Osteocyte (in vitro differentiated cells): ENCODE data around the gene TCIRG1. TPM values are rescaled to one million over a fixed set of nuclear protein-coding genes. Genes with fewer than 3 reads are reported as not detected.

Source experiments
- DNase-seq: peaks from one replicate; pipeline ENCODE4 v3.0.0; 2021; ENCODE audit warnings: mixed read lengths; ENCODE audit not compliant: unreplicated experiment; ENCODE audit errors: extremely low spot score
- H3K27ac Mint-ChIP-seq: one replicate; pipeline ENCODE4 v1.8.0; 2021; ENCODE audit warnings: mild to moderate bottlenecking, mixed read lengths; ENCODE audit not compliant: unreplicated experiment
- H3K27me3 Mint-ChIP-seq: one replicate; pipeline ENCODE4 v1.8.0; 2021; ENCODE audit warnings: mixed read lengths; ENCODE audit not compliant: unreplicated experiment
- H3K36me3 Mint-ChIP-seq: one replicate; pipeline ENCODE4 v1.8.0; 2021; ENCODE audit warnings: mixed read lengths; ENCODE audit not compliant: unreplicated experiment
- H3K4me1 Mint-ChIP-seq: one replicate; pipeline ENCODE4 v1.8.0; 2021; ENCODE audit warnings: mixed read lengths; ENCODE audit not compliant: unreplicated experiment
- H3K4me3 Mint-ChIP-seq: one replicate; pipeline ENCODE4 v1.8.0; 2021; ENCODE audit warnings: mild to moderate bottlenecking, moderate library complexity, mixed read lengths; ENCODE audit not compliant: unreplicated experiment
- H3K9me3 Mint-ChIP-seq: one replicate; pipeline ENCODE4 v1.8.0; 2021; ENCODE audit warnings: mixed read lengths; ENCODE audit not compliant: unreplicated experiment
- total RNA-seq: library from RNA; stranded (reverse); gene quantifications from 2 replicates; pipeline ENCODE4 v1.2.1, GENCODE V29; 2021
- TF ChIP-seq, protein P1 (sequence below): fragments of 200-600 bp; sonication (generic); IDR thresholded peaks from 2 replicates; pipeline ENCODE4 v1.5.0; 2021; ENCODE audit warnings: antibody characterized with exemption, mild to moderate bottlenecking, moderate library complexity

TCIRG1 gene
- total RNA-seq, 1 donor from 2014 or later: 53.0 TPM

- Mint-ChIP-seq H3K4me3 (no peak overlapping the region), H3K27me3 (no peaks in the 10 kb centered on the region), H3K4me1 (peaks cover 7% of the 10 kb centered on the region), H3K27ac (no peak overlapping the region), H3K9me3 (no peaks in the 10 kb centered on the region), H3K36me3 (no peaks in the 10 kb centered on the region)
- no peak for DNase-seq
- TF ChIP-seq, protein P1, sequence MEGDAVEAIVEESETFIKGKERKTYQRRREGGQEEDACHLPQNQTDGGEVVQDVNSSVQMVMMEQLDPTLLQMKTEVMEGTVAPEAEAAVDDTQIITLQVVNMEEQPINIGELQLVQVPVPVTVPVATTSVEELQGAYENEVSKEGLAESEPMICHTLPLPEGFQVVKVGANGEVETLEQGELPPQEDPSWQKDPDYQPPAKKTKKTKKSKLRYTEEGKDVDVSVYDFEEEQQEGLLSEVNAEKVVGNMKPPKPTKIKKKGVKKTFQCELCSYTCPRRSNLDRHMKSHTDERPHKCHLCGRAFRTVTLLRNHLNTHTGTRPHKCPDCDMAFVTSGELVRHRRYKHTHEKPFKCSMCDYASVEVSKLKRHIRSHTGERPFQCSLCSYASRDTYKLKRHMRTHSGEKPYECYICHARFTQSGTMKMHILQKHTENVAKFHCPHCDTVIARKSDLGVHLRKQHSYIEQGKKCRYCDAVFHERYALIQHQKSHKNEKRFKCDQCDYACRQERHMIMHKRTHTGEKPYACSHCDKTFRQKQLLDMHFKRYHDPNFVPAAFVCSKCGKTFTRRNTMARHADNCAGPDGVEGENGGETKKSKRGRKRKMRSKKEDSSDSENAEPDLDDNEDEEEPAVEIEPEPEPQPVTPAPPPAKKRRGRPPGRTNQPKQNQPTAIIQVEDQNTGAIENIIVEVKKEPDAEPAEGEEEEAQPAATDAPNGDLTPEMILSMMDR: no peak
Measured at GRCh38 chr11:68049509-68050370, 10.9 kb downstream of the TCIRG1 start.

- H3K27me3 Mint-ChIP-seq: no peaks in the 10 kb centered on the region
- no peak overlapping the region for H3K27ac Mint-ChIP-seq
- no peak overlapping the region for H3K4me3 Mint-ChIP-seq
- TF ChIP-seq, protein P1: no peak
- no peaks in the 10 kb centered on the region for H3K36me3 Mint-ChIP-seq
- peaks cover 7% of the 10 kb centered on the region for H3K4me1 Mint-ChIP-seq
- DNase-seq: no peak
- H3K9me3 Mint-ChIP-seq: no peaks in the 10 kb centered on the region
Measured at GRCh38 chr11:68050371-68050841, 11.6 kb downstream of the TCIRG1 start.

DNA sequence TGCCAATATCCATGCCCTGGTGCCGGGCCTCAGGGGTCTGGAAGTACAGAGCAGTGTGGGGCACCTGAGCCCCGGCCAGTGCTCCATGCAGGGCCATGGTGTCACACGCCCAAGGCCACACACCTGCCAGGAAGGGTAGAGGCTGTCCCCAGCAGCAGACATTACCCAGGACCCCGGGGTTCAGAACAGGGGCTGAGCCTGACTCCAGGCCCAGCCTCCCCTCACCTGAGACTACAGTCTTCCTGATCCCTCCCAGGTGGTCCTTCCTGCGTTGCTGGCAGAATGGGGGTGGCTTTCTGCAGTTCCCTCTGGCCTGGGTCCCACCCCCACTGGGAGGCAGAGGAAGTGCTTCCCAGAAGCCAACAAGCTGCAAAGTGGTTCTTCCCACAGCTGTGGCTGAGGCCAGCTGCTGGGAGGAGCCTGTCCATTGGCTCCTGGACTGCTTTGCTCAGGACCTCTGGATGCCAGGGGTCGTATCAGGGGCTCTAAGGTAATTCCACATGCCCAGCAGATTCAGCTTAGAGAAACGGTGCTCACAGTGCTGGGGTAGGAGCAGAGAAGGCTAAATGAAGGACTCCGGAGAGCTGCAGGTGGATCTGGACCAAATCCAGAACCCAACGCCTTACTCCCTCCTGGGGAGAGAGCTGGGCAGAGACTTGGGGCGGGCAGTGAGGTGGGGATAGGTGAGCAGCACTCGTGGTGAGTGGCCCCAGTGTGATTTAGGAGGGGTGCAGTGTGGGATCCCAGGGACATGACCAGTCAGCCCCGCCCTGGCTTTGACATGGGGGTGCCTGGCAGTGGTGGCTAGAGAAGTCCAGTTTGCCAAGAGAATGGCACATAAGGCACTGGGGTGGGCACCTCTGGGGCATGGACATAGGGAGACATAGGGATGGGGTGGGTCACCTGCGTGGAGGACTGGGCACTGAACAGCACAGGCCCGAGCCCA is 12.6 kb downstream of the TCIRG1 start:
- DNase-seq: no peak

GRCh38 chr11:68052137-68052873 is 13.5 kb downstream of the TCIRG1 start:
- no peaks in the 10 kb centered on the region for H3K27me3 Mint-ChIP-seq
- no peak overlapping the region for H3K4me3 Mint-ChIP-seq
- H3K36me3 Mint-ChIP-seq: peaks cover 10% of the 10 kb centered on the region
- peaks cover 7% of the 10 kb centered on the region for H3K4me1 Mint-ChIP-seq
- TF ChIP-seq, protein P1: no peak
- H3K27ac Mint-ChIP-seq: no peak overlapping the region
- H3K9me3 Mint-ChIP-seq: no peaks in the 10 kb centered on the region
- DNase-seq: no peak

More for the DNA sequence above, 12.6 kb downstream of the TCIRG1 start:
- peaks cover 4% of the 10 kb centered on the region for H3K36me3 Mint-ChIP-seq
- H3K4me3 Mint-ChIP-seq: no peak overlapping the region
- peak overlapping the region; percentile 4 for H3K27ac Mint-ChIP-seq
- H3K4me1 Mint-ChIP-seq: peaks cover 7% of the 10 kb centered on the region
- TF ChIP-seq, protein P1: no peak
- no peaks in the 10 kb centered on the region for H3K27me3 Mint-ChIP-seq
- H3K9me3 Mint-ChIP-seq: no peaks in the 10 kb centered on the region
